ENCODE data around the gene NFIC.
"Not testable (repeated sequence)": the region's sequence is repeated elsewhere in the genome, so short reads cannot be mapped to it uniquely, and the experiment has no call there.

NFIC gene

DNA sequence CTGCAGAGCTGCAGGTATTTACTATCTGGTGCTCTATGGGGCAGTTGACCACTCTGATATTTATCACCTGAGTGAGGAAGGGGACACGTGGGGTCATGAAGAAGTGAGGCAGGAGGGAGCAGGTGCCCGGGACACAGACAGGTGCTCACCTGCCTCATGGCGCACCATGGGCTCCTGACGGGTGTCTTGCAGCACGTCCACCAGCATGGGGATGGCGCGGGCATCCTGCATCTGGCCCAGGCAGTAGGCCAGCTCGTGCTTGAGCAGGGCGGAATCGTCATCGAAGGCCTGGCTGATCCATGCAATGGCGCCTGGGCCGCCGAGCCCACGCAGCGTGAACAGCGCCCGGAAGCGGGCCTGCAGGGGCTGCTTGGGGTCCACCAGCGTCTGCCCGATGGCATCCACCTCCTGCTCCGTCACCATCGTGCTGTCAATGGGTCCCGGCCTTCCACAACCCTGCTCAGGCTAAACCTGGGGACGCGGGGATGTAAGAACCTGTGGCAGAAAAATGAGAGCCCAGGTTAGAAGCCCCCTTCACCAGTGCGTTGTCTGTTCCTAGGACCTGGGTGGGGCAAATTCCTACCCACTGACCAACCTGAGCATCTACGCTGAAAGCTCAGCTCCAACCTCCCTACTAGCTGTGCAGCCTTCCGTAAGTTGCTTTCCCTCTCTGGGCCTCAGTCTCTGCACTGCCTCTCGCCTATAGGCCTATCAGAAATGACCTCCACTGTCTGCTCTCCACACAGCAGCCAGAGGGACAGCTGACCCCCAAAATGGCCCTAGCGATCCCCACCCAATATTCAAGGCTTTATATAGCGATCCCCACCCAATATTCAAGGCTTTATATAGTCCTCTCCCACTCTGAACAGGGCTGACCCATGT is 130.2 kb downstream of the NFIC start:
- no peak for DNase-seq

GRCh38 chr19:3497757-3498520 is 131.6 kb downstream of the NFIC start:
- no peak for DNase-seq

DNA sequence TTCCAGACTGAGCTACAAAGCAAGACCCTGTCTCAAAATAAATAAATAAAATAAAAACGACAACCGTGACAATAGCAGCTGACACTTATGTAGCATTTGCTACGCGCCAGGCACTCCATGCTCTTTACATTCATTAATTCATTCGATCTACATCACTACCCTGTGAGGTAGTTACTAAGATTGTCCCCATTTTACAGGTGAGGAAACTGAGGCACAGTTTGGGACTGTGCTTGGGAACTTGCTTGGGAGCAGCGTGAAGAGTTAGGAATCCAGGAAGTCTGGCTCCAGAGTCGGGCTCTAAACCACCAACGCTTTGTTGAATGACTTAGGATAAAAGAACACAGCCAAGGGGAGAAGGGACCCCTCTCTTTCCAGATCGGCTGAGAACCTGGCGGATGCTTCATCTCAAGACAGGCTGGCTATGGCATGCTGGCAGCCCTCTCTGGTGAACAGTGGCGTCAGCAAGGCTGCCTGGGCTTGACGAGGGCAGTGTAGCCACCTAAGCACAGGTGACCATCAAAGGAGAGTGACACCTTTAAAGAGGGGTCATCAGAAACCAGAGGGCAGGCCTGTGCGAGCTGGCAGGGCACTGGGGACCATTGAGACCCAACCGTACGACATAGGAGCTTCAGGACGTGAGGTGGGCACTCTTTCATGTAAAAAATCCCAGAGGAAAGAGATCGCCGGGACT is 133.5 kb downstream of the NFIC start:
- DNase-seq, result no peak

- DNase-seq, result peak; percentile 86
Observed at GRCh38 chr19:3500429-3501101, 134.2 kb downstream of the NFIC start, which contains the start of gene DOHH. TSS of gene DOHH (minus strand) at chr19:3500674. CDS start at chr19:3496814, 3,860 bp downstream.

- DNase-seq, result no peak
Observed at GRCh38 chr19:3501780-3502179, 135.4 kb downstream of the NFIC start.

- no peak for DNase-seq
Observed at GRCh38 chr19:3503036-3503572, 136.7 kb downstream of the NFIC start.

DNA sequence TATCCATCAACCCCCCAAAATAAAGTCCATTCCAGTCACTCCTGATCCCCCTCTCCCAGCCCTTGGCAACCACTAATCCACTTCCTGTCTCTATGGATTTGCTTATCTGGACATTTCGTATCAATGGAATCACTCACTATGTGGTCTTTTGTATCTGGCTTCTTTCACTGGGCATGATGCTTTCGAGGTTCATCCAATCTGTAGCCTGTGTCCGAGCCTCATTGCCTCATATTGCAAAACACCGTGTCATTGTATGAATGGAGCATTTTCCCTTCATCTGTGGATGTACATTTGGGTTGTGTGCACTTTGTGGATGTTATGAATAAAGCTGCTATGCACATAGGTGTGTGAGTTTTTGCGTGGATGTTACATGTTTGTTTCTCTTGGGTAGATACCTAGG is 138.4 kb downstream of the NFIC start:
- no peak for DNase-seq

DNA sequence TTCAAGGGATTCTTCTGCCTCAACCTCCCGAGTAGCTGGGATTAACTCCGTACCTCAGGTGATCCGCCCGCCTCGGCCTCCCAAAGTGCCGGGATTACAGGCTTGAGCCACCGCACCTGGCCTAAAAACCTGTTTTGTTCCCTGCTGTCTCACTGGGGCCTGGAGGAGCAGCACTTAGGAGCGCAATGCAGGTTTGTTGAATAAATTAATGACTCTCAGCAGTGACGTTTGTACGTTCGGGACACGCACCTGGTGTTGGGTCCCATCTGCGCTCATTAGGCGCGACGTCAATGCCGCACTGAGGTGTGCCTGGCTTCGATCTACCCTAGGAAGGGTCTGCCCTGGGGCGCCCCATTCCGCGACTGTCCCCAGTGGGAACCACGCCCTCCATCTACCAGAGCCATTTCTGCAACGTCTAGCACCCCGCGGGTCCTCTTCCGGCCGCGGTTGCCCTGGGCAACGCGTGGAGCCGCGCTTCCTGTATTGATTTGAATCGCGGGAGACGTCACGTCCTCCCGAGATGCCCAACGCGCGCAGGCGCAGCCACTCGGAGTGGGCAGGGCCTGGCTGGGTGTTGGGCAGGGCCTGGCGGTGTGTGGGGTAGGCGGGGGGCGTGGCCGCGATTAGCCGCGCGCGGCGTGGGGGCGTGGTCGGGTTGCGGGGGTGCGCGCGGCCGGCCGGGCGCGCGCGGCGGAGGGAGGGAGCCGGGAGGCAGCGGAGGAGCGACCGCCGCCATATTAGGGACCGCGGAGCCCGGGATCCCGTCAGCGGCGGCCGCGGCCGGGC is 139.4 kb downstream of the NFIC start, which contains the start of gene FZR1:
Gene FZR1, plus strand, starts transcription at position 714 of the 786 bp plus-strand sequence. CDS start 16,679 bp downstream, outside the sequence.
- peak; percentile 98 for DNase-seq

- no peak for DNase-seq
Observed at GRCh38 chr19:3506384-3507340, 140.3 kb downstream of the NFIC start.

GRCh38 chr19:3507371-3508120 is 141.2 kb downstream of the NFIC start:
- no peak for DNase-seq

GRCh38 chr19:3508121-3508661 is 141.8 kb downstream of the NFIC start:
- not testable (repeated sequence) for DNase-seq

- no peak for DNase-seq
Observed at GRCh38 chr19:3508771-3509535, 142.6 kb downstream of the NFIC start.

DNA sequence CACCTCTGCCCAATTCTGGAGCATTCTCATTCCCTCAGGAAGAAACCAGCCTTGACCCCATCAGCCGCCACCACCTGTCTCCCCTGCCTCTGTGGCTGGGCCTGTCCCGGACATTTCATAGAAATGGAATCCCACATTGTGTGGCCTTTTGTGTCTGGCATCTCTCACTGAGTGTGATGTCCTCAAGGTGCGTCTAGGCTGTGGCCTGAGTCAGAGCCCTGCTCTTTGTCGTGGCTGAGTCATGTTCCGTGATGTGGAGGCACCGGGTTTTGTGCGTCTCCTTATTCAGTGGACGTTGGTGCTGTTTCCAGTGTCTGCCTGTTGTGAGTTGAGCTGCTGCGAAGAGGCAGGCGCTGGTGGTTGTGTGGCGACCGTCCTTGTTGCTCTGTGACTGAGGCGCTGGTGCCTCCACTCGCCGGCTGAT is 143.2 kb downstream of the NFIC start:
- no peak for DNase-seq

GRCh38 chr19:3510727-3511126 is 144.3 kb downstream of the NFIC start:
- DNase-seq, result no peak

DNA sequence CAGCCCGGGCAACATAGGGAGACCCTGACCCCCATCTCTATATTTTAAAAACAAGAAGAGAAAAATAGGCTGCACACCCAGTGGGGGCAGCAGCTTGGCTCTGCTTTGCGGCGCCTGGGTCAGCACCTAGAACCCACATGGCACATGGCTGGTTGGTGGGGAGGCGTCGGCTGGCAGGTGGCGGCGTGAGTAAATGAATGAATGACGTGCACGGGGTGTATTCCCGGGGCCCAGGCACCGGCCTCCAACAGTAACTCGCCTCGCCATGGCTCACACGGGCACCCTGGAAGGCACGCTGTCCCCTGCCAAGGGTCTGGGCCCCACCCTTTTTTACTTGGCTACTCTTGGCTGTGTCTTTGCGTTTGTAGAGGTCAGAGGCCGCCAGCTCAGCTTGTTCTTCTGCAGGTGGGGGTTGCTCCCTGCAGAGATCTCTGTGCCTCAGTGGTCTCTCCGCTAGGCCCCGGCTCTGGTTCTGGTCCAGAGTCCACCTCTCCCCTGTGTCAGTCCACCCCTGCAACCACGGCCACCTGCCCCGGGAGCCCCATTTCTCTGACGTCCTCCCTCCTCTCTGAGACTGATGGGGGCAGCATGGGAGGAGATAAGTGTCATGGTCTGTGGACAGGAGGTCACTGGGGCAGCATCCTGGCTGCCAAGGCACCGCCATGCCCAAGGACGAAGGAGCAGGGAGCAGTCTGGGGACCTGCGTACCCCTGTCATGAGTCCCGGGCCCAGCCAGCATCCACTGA is 145.3 kb downstream of the NFIC start:
- no peak for DNase-seq

GRCh38 chr19:3512562-3513228 is 146.3 kb downstream of the NFIC start:
- DNase-seq, result no peak
